Testis (tissue), 3 donors: ENCODE measurements around the gene GPC3. TPM values are rescaled to one million over a fixed set of nuclear protein-coding genes. Genes with fewer than 3 reads are reported as not detected.
"Not testable (repeated sequence)": the region's sequence is repeated elsewhere in the genome, so short reads cannot be mapped to it uniquely, and the experiment has no call there.

ENCODE experiments used
- DNase-seq: peaks from one replicate; pipeline ENCODE4 v3.0.0-alpha.2; 2019
- H3K27ac ChIP-seq, 2 donors: fragments of 200-600 bp; sonication (generic); one replicate each; pipeline ENCODE4 v1.5.1; 2019
- H3K27me3 ChIP-seq: fragments of 200-600 bp; sonication (generic); one replicate; pipeline ENCODE4 v1.5.1; 2019
- H3K36me3 ChIP-seq: fragments of 200-600 bp; sonication (generic); one replicate; pipeline ENCODE4 v1.5.1; 2017; ENCODE audit warnings: low read depth; ENCODE audit errors: missing control alignments
- H3K4me1 ChIP-seq: fragments of 200-600 bp; sonication (generic); one replicate; pipeline ENCODE4 v1.5.1; 2019
- H3K4me3 ChIP-seq, 2 donors: fragments of 200-600 bp; sonication (generic); one replicate each; pipeline ENCODE4 v1.5.1; 2017 to 2019
- H3K9me3 ChIP-seq: fragments of 200-600 bp; sonication (generic); one replicate; pipeline ENCODE4 v1.5.1; 2017
- CTCF ChIP-seq, 3 experiments: fragments of 450-650 bp in 2 of 3; fragments of 200-600 bp in 1 of 3; sonication (generic) in 1 of 3; IDR thresholded peaks; one replicate each; pipeline ENCODE4 v1.5.1; 2016 to 2019; ENCODE audit warnings: antibody characterized with exemption in 3 of 3, mild to moderate bottlenecking in 2 of 3, moderate library complexity in 1 of 3
- POLR2A ChIP-seq: fragments of 450-650 bp; IDR thresholded peaks from one replicate; pipeline ENCODE4 v1.6.1; 2017; ENCODE audit warnings: antibody characterized with exemption, mild to moderate bottlenecking, moderate library complexity
- WGBS, 2 donors: methylation state at CpG; one replicate each; pipeline ENCODE4 v1.1.5; 2018; 5-methylcytosine and 5-hydroxymethylcytosine counted together
- intact Hi-C: fragments of 100-400 bp; cut with DNase I; formaldehyde crosslinking; loops from one replicate; pipeline ENCODE4 v1.15.1; 2023; ENCODE audit warnings: low total_unique reads
- polyA plus RNA-seq: library from polyadenylated mRNA; stranded (reverse); fragments of 350-450 nt; fragmentation: Illumina TruSeq; extraction: RNeasy Lipid Tissue Mini Kit (QIAGEN cat#74804); gene quantifications from one replicate; pipeline ENCODE4 v1.2.3, GENCODE V29; 2014; ENCODE audit warnings: low read depth, low replicate concordance; ENCODE audit not compliant: insufficient read depth
- total RNA-seq, 2 donors: library from RNA; depleted of rRNA; stranded (reverse); fragments of >200 nt; gene quantifications; one replicate each; pipeline ENCODE4 v1.2.3, GENCODE V29; 2016

GPC3 gene
- total and polyA plus RNA-seq, 3 donors from 2014 or later: 4.9 to 12.9 (median 5.4) TPM

GRCh38 chrX:133726211-133726630, 259.2 kb downstream of the GPC3 start:
- Histone ChIP-seq H3K4me3 (no peak overlapping the region), H3K27ac (no peak overlapping the region), H3K36me3 (no peaks in the 10 kb centered on the region), H3K27me3 (no peaks in the 10 kb centered on the region), H3K4me1 (no peaks in the 10 kb centered on the region), H3K9me3 (no peaks in the 10 kb centered on the region)
- TF ChIP-seq POLR2A (no peak), CTCF (IDR thresholded peaks at IDR 0.05) (no peak)
- WGBS, 2 donors: 69 to 72% methylated on average over 2 of the region's 2 CpGs
- intact Hi-C loops: no loop called here
- no peak for DNase-seq

- H3K27ac ChIP-seq: no peak overlapping the region
- intact Hi-C loops: no loop called here
- H3K4me3 ChIP-seq: no peak overlapping the region
- H3K27me3 ChIP-seq: no peaks in the 10 kb centered on the region
- no peak for DNase-seq
- TF ChIP-seq CTCF (IDR thresholded peaks at IDR 0.05): no peak
- no peak for TF ChIP-seq POLR2A
- H3K36me3 ChIP-seq: no peaks in the 10 kb centered on the region
- no peaks in the 10 kb centered on the region for H3K9me3 ChIP-seq
- no peaks in the 10 kb centered on the region for H3K4me1 ChIP-seq
- WGBS, 2 donors: 86 to 94% methylated on average over 2 to 4 of the region's 4 CpGs
These were observed 261.5 kb downstream of the GPC3 start for GRCh38 chrX:133723930-133724329.

- no peak for TF ChIP-seq CTCF (IDR thresholded peaks at IDR 0.05)
- no peak for TF ChIP-seq POLR2A
- Histone ChIP-seq H3K4me3 (no peak overlapping the region), H3K27me3 (no peaks in the 10 kb centered on the region), H3K36me3 (no peaks in the 10 kb centered on the region), H3K4me1 (no peaks in the 10 kb centered on the region), H3K27ac (no peak overlapping the region), H3K9me3 (no peaks in the 10 kb centered on the region)
- 83 to 100% methylated on average over 4 of the region's 4 CpGs for WGBS, 2 donors
- no peak for DNase-seq
- intact Hi-C loops: no loop called here
These were observed 262.6 kb downstream of the GPC3 start for GRCh38 chrX:133722756-133723155.

GRCh38 chrX:133720269-133720668, 265.1 kb downstream of the GPC3 start:
- H3K9me3 ChIP-seq, intact Hi-C loops, H3K4me1 ChIP-seq, H3K27me3 ChIP-seq, H3K27ac ChIP-seq, H3K4me3 ChIP-seq, DNase-seq, H3K36me3 ChIP-seq: not testable (repeated sequence)
- 93 to 100% methylated on average over 3 of the region's 3 CpGs for WGBS, 2 donors

GRCh38 chrX:133715715-133716114, 269.7 kb downstream of the GPC3 start:
- DNase-seq: no peak
- no peaks in the 10 kb centered on the region for H3K27me3 ChIP-seq
- WGBS, 2 donors: 88 to 92% methylated on average over 1 of the region's 1 CpG
- no peak overlapping the region for H3K4me3 ChIP-seq
- H3K27ac ChIP-seq: no peak overlapping the region
- H3K9me3 ChIP-seq: no peaks in the 10 kb centered on the region
- no peaks in the 10 kb centered on the region for H3K36me3 ChIP-seq
- TF ChIP-seq POLR2A (no peak), CTCF (IDR thresholded peaks at IDR 0.05) (no peak)
- no peaks in the 10 kb centered on the region for H3K4me1 ChIP-seq
- intact Hi-C loops: no loop called here
